RWPE2 (cell line): ENCODE results near the gene AKAP5.
"Not testable (repeated sequence)": the region's sequence is repeated elsewhere in the genome, so short reads cannot be mapped to it uniquely, and the experiment has no call there.

Experiments
- ATAC-seq: fragments of 200-7000 bp; cut with Tn5 transposase; 3 replicates; pipeline ENCODE4 v1.9.1; 2021; ENCODE audit warnings: low read depth
- DNase-seq: peaks from one replicate; pipeline ENCODE4 v3.0.0-alpha.2; 2020; ENCODE audit warnings: low spot score
- H3K27ac ChIP-seq: fragments of 450-650 bp; 2 replicates; pipeline ENCODE4 v1.5.1; 2017; ENCODE audit warnings: mild to moderate bottlenecking; ENCODE audit not compliant: poor library complexity, severe bottlenecking
- H3K27me3 ChIP-seq: fragments of 250-450 bp; sonication (Bioruptor Pico); 2 replicates; pipeline ENCODE4 v1.5.1; 2021; ENCODE audit warnings: mild to moderate bottlenecking, moderate library complexity; ENCODE audit not compliant: insufficient read depth, poor library complexity, severe bottlenecking
- H3K36me3 ChIP-seq: fragments of 250-450 bp; sonication (Bioruptor Pico); 2 replicates; pipeline ENCODE4 v1.5.1; 2020; ENCODE audit warnings: low read depth, mild to moderate bottlenecking, moderate library complexity
- H3K4me1 ChIP-seq: fragments of 250-450 bp; sonication (Bioruptor Pico); 2 replicates; pipeline ENCODE4 v1.5.1; 2021; ENCODE audit warnings: mild to moderate bottlenecking, moderate library complexity; ENCODE audit not compliant: insufficient read depth, poor library complexity, severe bottlenecking
- H3K4me3 ChIP-seq: fragments of 250-450 bp; sonication (Bioruptor Pico); 2 replicates; pipeline ENCODE4 v1.5.1; 2021; ENCODE audit warnings: mild to moderate bottlenecking, moderate library complexity; ENCODE audit not compliant: severe bottlenecking
- H3K9me3 ChIP-seq: fragments of 250-450 bp; sonication (Bioruptor Pico); 2 replicates; pipeline ENCODE4 v1.5.1; 2021; ENCODE audit warnings: mild to moderate bottlenecking, moderate library complexity; ENCODE audit not compliant: severe bottlenecking
- CTCF ChIP-seq: fragments of 450-650 bp; IDR thresholded peaks from one replicate; pipeline ENCODE4 v1.5.1; 2017; ENCODE audit warnings: mild to moderate bottlenecking, moderate library complexity; ENCODE audit not compliant: poor library complexity, severe bottlenecking

The AKAP5 gene

DNA sequence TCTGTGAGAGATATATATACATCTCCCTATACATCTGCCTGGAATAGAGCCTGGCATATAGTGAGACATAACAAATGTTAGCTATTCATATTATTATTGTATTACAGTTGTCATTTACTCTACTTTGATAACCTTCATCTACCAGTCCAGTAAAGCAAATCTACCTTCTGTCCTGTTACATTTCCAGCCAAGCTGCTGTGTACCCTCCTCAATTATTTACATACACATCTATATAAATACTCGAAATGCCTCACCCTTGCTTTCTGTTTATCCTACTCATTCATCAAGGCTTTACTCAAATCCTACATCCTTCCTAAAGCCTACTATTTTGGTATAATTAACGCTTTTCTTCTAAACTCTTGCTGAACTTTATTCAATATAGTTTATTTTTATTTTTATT lies 48.0 kb downstream of the AKAP5 start:
- DNase-seq, result no peak
- H3K36me3 ChIP-seq, result peaks cover 14% of the 10 kb centered on the region
- H3K4me3 ChIP-seq, result no peak overlapping the region
- H3K9me3 ChIP-seq, result no peaks in the 10 kb centered on the region
- ATAC-seq, result no peak
- H3K4me1 ChIP-seq, result peaks cover 25% of the 10 kb centered on the region
- no peak for TF ChIP-seq CTCF
- H3K27me3 ChIP-seq, result no peaks in the 10 kb centered on the region
- no peak overlapping the region for H3K27ac ChIP-seq

DNA sequence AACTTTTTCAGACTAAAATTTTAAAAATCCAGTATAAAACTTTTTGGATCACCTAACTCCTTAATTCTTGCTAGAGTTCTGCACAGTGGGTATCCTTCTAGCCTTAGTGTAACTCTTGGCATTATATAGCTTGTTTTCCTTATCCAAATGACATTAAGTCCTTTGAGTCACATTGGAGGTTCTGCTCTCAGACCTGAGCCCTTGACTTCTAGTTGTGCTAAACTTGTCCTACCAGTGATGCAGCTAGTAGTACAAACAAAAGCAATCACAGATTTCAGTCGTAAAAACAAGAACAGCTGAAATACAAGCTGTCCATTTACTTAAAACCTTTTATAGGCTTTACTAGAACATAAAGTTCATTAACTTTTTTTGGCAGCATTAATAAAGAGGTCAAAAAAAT lies 49.8 kb downstream of the AKAP5 start:
- no peak for DNase-seq
- Histone ChIP-seq H3K36me3 (peaks cover 14% of the 10 kb centered on the region), H3K9me3 (no peaks in the 10 kb centered on the region), H3K4me1 (peaks cover 18% of the 10 kb centered on the region), H3K4me3 (no peak overlapping the region), H3K27me3 (no peaks in the 10 kb centered on the region), H3K27ac (no peak overlapping the region)
- TF ChIP-seq CTCF, result no peak
- no peak for ATAC-seq

GRCh38 chr14:64516969-64517368 lies 51.7 kb downstream of the AKAP5 start:
- no peak for DNase-seq
- Histone ChIP-seq H3K9me3 (no peaks in the 10 kb centered on the region), H3K36me3 (peaks cover 18% of the 10 kb centered on the region), H3K4me3 (no peak overlapping the region), H3K4me1 (peaks cover 14% of the 10 kb centered on the region), H3K27ac (no peak overlapping the region), H3K27me3 (no peaks in the 10 kb centered on the region)
- ATAC-seq, result no peak
- no peak for TF ChIP-seq CTCF

DNA sequence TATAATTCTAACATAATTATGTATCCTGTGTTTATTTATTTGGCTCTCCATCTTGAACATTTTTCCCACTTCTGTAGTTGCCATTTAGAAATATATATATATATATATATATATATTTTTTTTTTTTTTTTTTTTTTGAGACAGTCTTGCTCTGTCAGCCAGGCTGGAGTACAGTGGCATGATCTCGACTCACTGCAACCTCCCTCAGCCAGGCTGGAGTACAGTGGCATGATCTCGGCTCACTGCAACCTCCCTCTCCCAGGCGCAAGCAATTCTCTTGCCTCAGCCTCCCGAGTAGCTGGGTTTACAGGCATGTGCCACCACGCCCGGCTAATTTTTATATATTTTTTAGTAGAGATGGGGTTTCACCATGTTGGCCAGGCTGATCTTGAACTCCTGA lies 52.4 kb downstream of the AKAP5 start:
- not testable (repeated sequence) for H3K4me3 ChIP-seq, H3K9me3 ChIP-seq, ATAC-seq, H3K27me3 ChIP-seq, H3K27ac ChIP-seq, DNase-seq
- Histone ChIP-seq H3K36me3 (peaks cover 25% of the 10 kb centered on the region), H3K4me1 (peaks cover 14% of the 10 kb centered on the region)

DNA sequence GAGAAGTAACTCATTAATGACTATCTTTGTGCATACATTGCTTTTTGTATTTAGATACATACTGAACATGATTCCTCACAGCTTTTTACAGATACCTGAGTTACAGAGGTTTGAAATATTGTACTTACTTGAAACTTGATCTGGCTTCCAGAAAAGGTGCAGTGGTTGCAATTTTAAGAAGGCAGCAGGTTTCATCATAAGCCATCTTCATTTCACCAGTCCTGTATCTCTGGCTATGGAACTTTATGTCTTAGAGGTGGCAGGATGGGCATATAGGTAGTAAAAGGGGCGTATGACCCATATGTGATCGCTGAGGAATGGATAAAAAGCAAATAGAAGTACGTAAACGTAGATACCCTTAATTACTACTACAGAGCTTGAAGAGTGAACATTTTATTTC lies 52.9 kb downstream of the AKAP5 start:
- peaks cover 25% of the 10 kb centered on the region for H3K36me3 ChIP-seq
- H3K27ac ChIP-seq, result no peak overlapping the region
- no peaks in the 10 kb centered on the region for H3K27me3 ChIP-seq
- ATAC-seq, result no peak
- no peak overlapping the region for H3K4me3 ChIP-seq
- no peak for DNase-seq
- H3K4me1 ChIP-seq, result peaks cover 14% of the 10 kb centered on the region
- H3K9me3 ChIP-seq, result no peaks in the 10 kb centered on the region
- no peak for TF ChIP-seq CTCF
